WTC11 (cell line): Measurements from ENCODE around the gene GSTO1. TPM values are rescaled to one million over a fixed set of nuclear protein-coding genes. Genes with fewer than 3 reads are reported as not detected.

Source experiments
- ATAC-seq: fragments of 200-7000 bp; cut with Tn5 transposase; 2 replicates; pipeline ENCODE4 v1.10.0; 2021; ENCODE audit warnings: mild to moderate bottlenecking, moderate library complexity
- CTCF ChIA-PET: fragments of 300-600 bp; sonication (Branson Sonifier 250); formaldehyde crosslinking; loops from one replicate; lab custom pipeline; 2021; ENCODE audit warnings: antibody characterized with exemption; lab: Charles Lee
- POLR2A ChIA-PET: fragments of 350-600 bp; sonication (Branson Sonifier 250); formaldehyde crosslinking; loops from one replicate; lab custom pipeline; 2021; ENCODE audit warnings: antibody characterized with exemption; lab: Charles Lee
- DNase-seq: peaks from one replicate; pipeline ENCODE4 v3.0.0; 2021; ENCODE audit warnings: low spot score
- H3K27ac Mint-ChIP-seq: 2 replicates; pipeline ENCODE4 v1.8.0; 2021; ENCODE audit warnings: mixed read lengths
- H3K27me3 Mint-ChIP-seq: 2 replicates; pipeline ENCODE4 v1.8.0; 2021; ENCODE audit warnings: low read depth, mild to moderate bottlenecking, moderate library complexity, mixed read lengths
- H3K36me3 Mint-ChIP-seq: 2 replicates; pipeline ENCODE4 v1.8.0; 2021; ENCODE audit warnings: mixed read lengths
- H3K4me1 Mint-ChIP-seq: 2 replicates; pipeline ENCODE4 v1.8.0; 2022; ENCODE audit warnings: mixed read lengths
- H3K4me3 Mint-ChIP-seq: 2 replicates; pipeline ENCODE4 v1.8.0; 2021; ENCODE audit warnings: mild to moderate bottlenecking, moderate library complexity, mixed read lengths
- H3K9me3 Mint-ChIP-seq: 2 replicates; pipeline ENCODE4 v1.8.0; 2021; ENCODE audit warnings: mixed read lengths
- ATF3 ChIP-seq: sonication (generic); formaldehyde crosslinking; conservative IDR thresholded peaks from 2 replicates; pipeline ENCODE4 v1.8.1; 2022; ENCODE audit warnings: mild to moderate bottlenecking, missing genetic modification reagents
- CBFB ChIP-seq: sonication (generic); formaldehyde crosslinking; IDR thresholded peaks from 2 replicates; pipeline ENCODE4 v1.8.1; 2022; ENCODE audit warnings: mild to moderate bottlenecking, low read depth, missing genetic modification reagents
- CREB1 ChIP-seq: sonication (generic); formaldehyde crosslinking; IDR thresholded peaks from 2 replicates; pipeline ENCODE4 v1.8.0; 2023; ENCODE audit warnings: mild to moderate bottlenecking, missing genetic modification reagents
- ETV6 ChIP-seq: sonication (generic); formaldehyde crosslinking; IDR thresholded peaks from 2 replicates; pipeline ENCODE4 v1.8.1; 2022; ENCODE audit warnings: mild to moderate bottlenecking, missing genetic modification reagents
- GRHL2 ChIP-seq: fragments of 250-450 bp; sonication (Bioruptor Pico); IDR thresholded peaks from 2 replicates; pipeline ENCODE4 v1.8.0; 2022; ENCODE audit warnings: mild to moderate bottlenecking, moderate library complexity; ENCODE audit not compliant: insufficient replicate concordance, severe bottlenecking
- HMGXB4 ChIP-seq: sonication (generic); formaldehyde crosslinking; IDR thresholded peaks from 2 replicates; pipeline ENCODE4 v1.8.1; 2023; ENCODE audit warnings: mild to moderate bottlenecking, moderate library complexity, missing genetic modification reagents
- JUN ChIP-seq: sonication (generic); formaldehyde crosslinking; IDR thresholded peaks from 2 replicates; pipeline ENCODE4 v1.8.0; 2023; ENCODE audit warnings: mild to moderate bottlenecking, missing genetic modification reagents
- KAT7 ChIP-seq: sonication (generic); formaldehyde crosslinking; IDR thresholded peaks from 2 replicates; pipeline ENCODE4 v1.8.1; 2023; ENCODE audit warnings: missing genetic modification reagents, mild to moderate bottlenecking, borderline replicate concordance
- MAX ChIP-seq: sonication (generic); formaldehyde crosslinking; IDR thresholded peaks from 2 replicates; pipeline ENCODE4 v1.8.0; 2022; ENCODE audit warnings: mild to moderate bottlenecking, missing genetic modification reagents
- NFE2L1 ChIP-seq: sonication (generic); formaldehyde crosslinking; IDR thresholded peaks from 2 replicates; pipeline ENCODE4 v1.8.1; 2023; ENCODE audit warnings: missing genetic modification reagents
- NR3C1 ChIP-seq: sonication (generic); formaldehyde crosslinking; conservative IDR thresholded peaks from 2 replicates; pipeline ENCODE4 v1.8.1; 2023; ENCODE audit warnings: low read depth, mild to moderate bottlenecking, missing genetic modification reagents
- SMAD3 ChIP-seq: sonication (generic); formaldehyde crosslinking; IDR thresholded peaks from 2 replicates; pipeline ENCODE4 v1.8.0; 2022; ENCODE audit warnings: missing genetic modification reagents, mild to moderate bottlenecking, borderline replicate concordance
- SOX15 ChIP-seq: fragments of 250-450 bp; sonication (Bioruptor Pico); IDR thresholded peaks from 2 replicates; pipeline ENCODE4 v1.9.0; 2021; ENCODE audit warnings: mild to moderate bottlenecking
- TCF7 ChIP-seq: sonication (generic); formaldehyde crosslinking; IDR thresholded peaks from 2 replicates; pipeline ENCODE4 v1.8.0; 2022; ENCODE audit warnings: mild to moderate bottlenecking, low read depth, missing genetic modification reagents, moderate library complexity
- TP53 ChIP-seq: sonication (generic); formaldehyde crosslinking; IDR thresholded peaks from 2 replicates; pipeline ENCODE4 v1.8.1; 2023; ENCODE audit warnings: mild to moderate bottlenecking, missing genetic modification reagents
- ZNF138 ChIP-seq: sonication (generic); formaldehyde crosslinking; conservative IDR thresholded peaks from 2 replicates; pipeline ENCODE4 v1.8.1; 2022; ENCODE audit warnings: mild to moderate bottlenecking, moderate library complexity, missing genetic modification reagents
- ZNF396 ChIP-seq: fragments of 250-450 bp; sonication (Bioruptor Pico); IDR thresholded peaks from 2 replicates; pipeline ENCODE4 v1.8.0; 2021; ENCODE audit warnings: mild to moderate bottlenecking, moderate library complexity, borderline replicate concordance
- ZNF423 ChIP-seq: fragments of 250-450 bp; sonication (Bioruptor Pico); IDR thresholded peaks from 2 replicates; pipeline ENCODE4 v2.1.2; 2022; ENCODE audit warnings: mild to moderate bottlenecking, moderate library complexity
- total RNA-seq: library from RNA; stranded (reverse); gene quantifications from 3 replicates; pipeline ENCODE4 v1.2.3, GENCODE V29; 2021
- TF ChIP-seq, protein P1 (sequence below): sonication (generic); formaldehyde crosslinking; IDR thresholded peaks from 2 replicates; pipeline ENCODE4 v1.8.1; 2023; ENCODE audit warnings: mild to moderate bottlenecking, missing genetic modification reagents, moderate library complexity
- TF ChIP-seq, protein P2 (sequence below): sonication (generic); formaldehyde crosslinking; IDR thresholded peaks from 2 replicates; pipeline ENCODE4 v1.8.1; 2022; ENCODE audit warnings: low read depth, mild to moderate bottlenecking, moderate library complexity, missing genetic modification reagents, borderline replicate concordance
- TF ChIP-seq, protein P3 (sequence below): sonication (generic); formaldehyde crosslinking; IDR thresholded peaks from 2 replicates; pipeline ENCODE4 v1.8.1; 2023; ENCODE audit warnings: mild to moderate bottlenecking, missing genetic modification reagents
- TF ChIP-seq, protein P4 (sequence below): fragments of 250-450 bp; sonication (Bioruptor Pico); IDR thresholded peaks from 2 replicates; pipeline ENCODE4 v1.9.0; 2021; ENCODE audit warnings: mild to moderate bottlenecking

GSTO1 gene
- total RNA-seq, 1 experiment from 2014 or later, result 87.9 TPM

DNA sequence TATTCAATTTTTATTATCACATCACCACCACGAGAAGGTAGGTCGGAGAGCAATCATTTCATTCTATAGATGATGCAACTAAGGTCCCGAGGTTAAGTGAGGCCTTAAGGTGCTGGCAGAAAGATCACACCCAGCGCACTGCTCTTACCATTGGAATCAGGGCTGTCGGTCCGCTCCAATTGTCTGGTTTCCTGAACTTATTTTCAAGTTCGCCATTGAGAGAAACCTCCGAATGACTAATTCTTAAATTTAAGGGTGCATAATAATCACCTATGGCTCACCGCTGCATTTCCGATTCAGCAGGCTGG, 13.7 kb downstream of the GSTO1 start:
- DNase-seq, result no peak
- no peaks in the 10 kb centered on the region for H3K9me3 Mint-ChIP-seq
- no peak for ATAC-seq
- H3K36me3 Mint-ChIP-seq, result peaks cover 39% of the 10 kb centered on the region
- TF ChIP-seq TCF7 (CRISPR knock-in tag) (no peak), ZNF138 (CRISPR knock-in tag) (no peak), NFE2L1 (CRISPR knock-in tag) (no peak), SOX15 (CRISPR knock-in tag) (no peak), CREB1 (CRISPR knock-in tag) (no peak), GRHL2 (CRISPR knock-in tag) (no peak), MAX (CRISPR knock-in tag) (no peak), ETV6 (no peak), ZNF423 (CRISPR knock-in tag) (no peak), ATF3 (CRISPR knock-in tag) (no peak), HMGXB4 (no peak), CBFB (CRISPR knock-in tag) (no peak), ZNF396 (no peak)
- TF ChIP-seq, protein P1, sequence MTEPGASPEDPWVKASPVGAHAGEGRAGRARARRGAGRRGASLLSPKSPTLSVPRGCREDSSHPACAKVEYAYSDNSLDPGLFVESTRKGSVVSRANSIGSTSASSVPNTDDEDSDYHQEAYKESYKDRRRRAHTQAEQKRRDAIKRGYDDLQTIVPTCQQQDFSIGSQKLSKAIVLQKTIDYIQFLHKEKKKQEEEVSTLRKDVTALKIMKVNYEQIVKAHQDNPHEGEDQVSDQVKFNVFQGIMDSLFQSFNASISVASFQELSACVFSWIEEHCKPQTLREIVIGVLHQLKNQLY, result no peak
- TF ChIP-seq, protein P2, sequence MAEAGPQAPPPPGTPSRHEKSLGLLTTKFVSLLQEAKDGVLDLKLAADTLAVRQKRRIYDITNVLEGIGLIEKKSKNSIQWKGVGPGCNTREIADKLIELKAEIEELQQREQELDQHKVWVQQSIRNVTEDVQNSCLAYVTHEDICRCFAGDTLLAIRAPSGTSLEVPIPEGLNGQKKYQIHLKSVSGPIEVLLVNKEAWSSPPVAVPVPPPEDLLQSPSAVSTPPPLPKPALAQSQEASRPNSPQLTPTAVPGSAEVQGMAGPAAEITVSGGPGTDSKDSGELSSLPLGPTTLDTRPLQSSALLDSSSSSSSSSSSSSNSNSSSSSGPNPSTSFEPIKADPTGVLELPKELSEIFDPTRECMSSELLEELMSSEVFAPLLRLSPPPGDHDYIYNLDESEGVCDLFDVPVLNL (CRISPR knock-in tag), result no peak
- TF ChIP-seq, protein P3, sequence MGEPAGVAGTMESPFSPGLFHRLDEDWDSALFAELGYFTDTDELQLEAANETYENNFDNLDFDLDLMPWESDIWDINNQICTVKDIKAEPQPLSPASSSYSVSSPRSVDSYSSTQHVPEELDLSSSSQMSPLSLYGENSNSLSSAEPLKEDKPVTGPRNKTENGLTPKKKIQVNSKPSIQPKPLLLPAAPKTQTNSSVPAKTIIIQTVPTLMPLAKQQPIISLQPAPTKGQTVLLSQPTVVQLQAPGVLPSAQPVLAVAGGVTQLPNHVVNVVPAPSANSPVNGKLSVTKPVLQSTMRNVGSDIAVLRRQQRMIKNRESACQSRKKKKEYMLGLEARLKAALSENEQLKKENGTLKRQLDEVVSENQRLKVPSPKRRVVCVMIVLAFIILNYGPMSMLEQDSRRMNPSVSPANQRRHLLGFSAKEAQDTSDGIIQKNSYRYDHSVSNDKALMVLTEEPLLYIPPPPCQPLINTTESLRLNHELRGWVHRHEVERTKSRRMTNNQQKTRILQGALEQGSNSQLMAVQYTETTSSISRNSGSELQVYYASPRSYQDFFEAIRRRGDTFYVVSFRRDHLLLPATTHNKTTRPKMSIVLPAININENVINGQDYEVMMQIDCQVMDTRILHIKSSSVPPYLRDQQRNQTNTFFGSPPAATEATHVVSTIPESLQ, result no peak
- peak overlapping the region; percentile 94 for H3K27ac Mint-ChIP-seq
- no peaks in the 10 kb centered on the region for H3K27me3 Mint-ChIP-seq
- CTCF ChIA-PET, result interaction anchor here (0.7 to 1.9 kb wide), 4 partner anchors 13 to 85 kb away, joined by 3 to 11 read pairs (median 5); partner anchors contain the start of genes CFAP58 and GSTO1
- peak overlapping the region; percentile 96 for H3K4me3 Mint-ChIP-seq
- POLR2A ChIA-PET, result interaction anchor here (1.0 to 1.6 kb wide), 3 partner anchors 12 to 85 kb away, joined by 3 to 6 read pairs (median 5); partner anchors contain the start of gene CFAP58
- H3K4me1 Mint-ChIP-seq, result peaks cover 11% of the 10 kb centered on the region

- H3K9me3 Mint-ChIP-seq, result no peaks in the 10 kb centered on the region
- ATAC-seq (peak; percentile 99), DNase-seq (peak; percentile 99)
- H3K27ac Mint-ChIP-seq, result peak within 1 kb of the TSS; percentile 94
- ChIA-PET POLR2A (interaction anchor here (0.9 to 1.6 kb wide), 4 partner anchors 13 to 147 kb away, joined by 3 to 6 read pairs (median 4); partner anchors contain the start of genes CFAP58 and SFR1), CTCF (interaction anchor here (0.7 to 1.9 kb wide), 6 partner anchors 14 to 241 kb away, joined by 3 to 11 read pairs (median 4); partner anchors contain the start of genes CFAP58 and GSTO1)
- H3K4me1 Mint-ChIP-seq, result peaks cover 11% of the 10 kb centered on the region
- H3K27me3 Mint-ChIP-seq, result no peaks in the 10 kb centered on the region
- H3K4me3 Mint-ChIP-seq, result peak within 1 kb of the TSS; percentile 96
- H3K36me3 Mint-ChIP-seq, result peaks cover 34% of the 10 kb centered on the region
- peak; percentile 74; the same call in 1 of the 2 replicates for TF ChIP-seq MAX (CRISPR knock-in tag)
- TF ChIP-seq TP53 (CRISPR knock-in tag), result no peak
- TF ChIP-seq, protein P3, result no peak
- no peak for TF ChIP-seq NR3C1
- TF ChIP-seq KAT7 (CRISPR knock-in tag), result no peak
- TF ChIP-seq SMAD3, result 0 out of 2 replicates have a peak, but pooled peaks have one; percentile 22
- no peak for TF ChIP-seq JUN (CRISPR knock-in tag)
- no peak for TF ChIP-seq GRHL2 (CRISPR knock-in tag)
- TF ChIP-seq, protein P4, sequence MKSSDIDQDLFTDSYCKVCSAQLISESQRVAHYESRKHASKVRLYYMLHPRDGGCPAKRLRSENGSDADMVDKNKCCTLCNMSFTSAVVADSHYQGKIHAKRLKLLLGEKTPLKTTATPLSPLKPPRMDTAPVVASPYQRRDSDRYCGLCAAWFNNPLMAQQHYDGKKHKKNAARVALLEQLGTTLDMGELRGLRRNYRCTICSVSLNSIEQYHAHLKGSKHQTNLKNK (CRISPR knock-in tag), result 0 out of 2 replicates have a peak, but pooled peaks have one; percentile 39
These were observed 14.3 kb downstream of the GSTO1 start, which contains the start of gene GSTO2 for GRCh38 chr10:104268713-104269645. GSTO2 (plus strand) TSS chr10:104269184; CDS start chr10:104274916, 5,732 bp downstream.
